ENCODE measurements around the gene ZNF19.
"Not testable (repeated sequence)": the region's sequence is repeated elsewhere in the genome, so short reads cannot be mapped to it uniquely, and the experiment has no call there.

The ZNF19 gene

GRCh38 chr16:71489122-71489521 lies at the start of gene ZNF19:
Gene ZNF19 (minus strand): TSS chr16:71489324. CDS start chr16:71482114, 7,210 bp downstream.
- no peak for DNase-seq

GRCh38 chr16:71537643-71538042 lies 48.5 kb upstream of the ZNF19 start:
- no peak for DNase-seq

GRCh38 chr16:71536752-71537499 lies 47.8 kb upstream of the ZNF19 start:
- DNase-seq: no peak

- no peak for DNase-seq
Observed at GRCh38 chr16:71532366-71532765, 43.2 kb upstream of the ZNF19 start.

- DNase-seq: no peak
Observed at GRCh38 chr16:71528863-71529262, 39.7 kb upstream of the ZNF19 start.

GRCh38 chr16:71528257-71528656 lies 39.1 kb upstream of the ZNF19 start:
- DNase-seq: no peak

- no peak for DNase-seq
Observed at GRCh38 chr16:71526111-71526631, 37.0 kb upstream of the ZNF19 start, which contains the start of gene CHST4. Gene CHST4 (plus strand): TSS chr16:71526426. CDS start chr16:71536678, 10,252 bp downstream.

- DNase-seq: no peak
Observed at GRCh38 chr16:71524566-71525553, 35.7 kb upstream of the ZNF19 start.

GRCh38 chr16:71520550-71520949 lies 31.4 kb upstream of the ZNF19 start:
- DNase-seq: no peak

GRCh38 chr16:71515026-71515425 lies 25.9 kb upstream of the ZNF19 start:
- no peak for DNase-seq

- DNase-seq: no peak
Observed at GRCh38 chr16:71514476-71514875, 25.4 kb upstream of the ZNF19 start.

- no peak for DNase-seq
Observed at GRCh38 chr16:71513302-71513701, 24.2 kb upstream of the ZNF19 start.

GRCh38 chr16:71507061-71507460 lies 17.9 kb upstream of the ZNF19 start:
- no peak for DNase-seq

- no peak for DNase-seq
Observed at GRCh38 chr16:71504901-71505300, 15.8 kb upstream of the ZNF19 start.

- not testable (repeated sequence) for DNase-seq
Observed at GRCh38 chr16:71504051-71504450, 14.9 kb upstream of the ZNF19 start.

GRCh38 chr16:71501547-71501946 lies 12.4 kb upstream of the ZNF19 start:
- no peak for DNase-seq

GRCh38 chr16:71500964-71501363 lies 11.8 kb upstream of the ZNF19 start:
- DNase-seq: no peak

- peak; percentile 48 for DNase-seq
Observed at GRCh38 chr16:71499775-71500364, 10.7 kb upstream of the ZNF19 start.

GRCh38 chr16:71498031-71498430 lies 8.9 kb upstream of the ZNF19 start:
- no peak for DNase-seq

GRCh38 chr16:71493213-71493612 lies 4.1 kb upstream of the ZNF19 start:
- DNase-seq: no peak

- no peak for DNase-seq
Observed at GRCh38 chr16:71492786-71493185, 3.7 kb upstream of the ZNF19 start.

GRCh38 chr16:71491054-71491453 lies 1.9 kb upstream of the ZNF19 start:
- no peak for DNase-seq

- no peak for DNase-seq
Observed at GRCh38 chr16:71490361-71490760, 1.2 kb upstream of the ZNF19 start.

All from activated gamma-delta T cell treated with Interleukin-2 at 50 U/mL for 16 hours (primary cell).